Measurements from ENCODE around the gene ARMC6.

ARMC6 gene

DNA sequence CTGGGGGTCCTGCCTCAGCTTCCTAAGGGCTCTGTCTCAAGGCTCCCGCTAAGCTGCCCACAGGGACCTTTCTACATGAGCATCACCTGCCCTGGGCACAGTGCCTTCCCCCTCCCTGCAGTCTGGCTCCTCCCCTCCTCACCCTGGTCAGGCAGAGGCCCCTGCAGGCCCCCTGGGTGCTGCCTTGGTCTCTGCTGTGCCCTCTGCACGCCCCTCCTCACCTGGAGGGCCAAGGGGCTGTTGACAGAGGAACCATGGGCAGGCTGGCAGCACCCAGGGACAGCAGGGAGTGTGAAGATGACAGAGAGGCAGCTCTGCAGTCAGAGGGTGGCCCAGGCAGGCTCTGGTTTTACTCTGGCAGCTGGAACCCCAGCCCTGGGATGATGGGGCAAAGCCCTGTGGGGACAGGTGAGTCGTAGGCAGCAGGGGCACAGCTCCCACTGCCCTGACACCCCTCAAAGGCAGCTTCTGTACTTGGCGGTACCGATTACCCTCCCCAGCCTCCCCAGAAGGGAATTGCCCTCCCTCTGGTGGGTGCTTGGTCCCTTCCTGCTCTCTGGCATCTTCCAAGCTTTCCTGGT lies 43.2 kb upstream of the ARMC6 start:
- Histone ChIP-seq H3K27me3 (ENCODE audit: insufficient read depth, low read depth, severe bottlenecking) (no peaks in the 10 kb centered on the region), H3K9me3 (ENCODE audit: severe bottlenecking) (no peaks in the 10 kb centered on the region), H3K36me3 (peaks cover 40% of the 10 kb centered on the region), H3K4me3 (ENCODE audit: low read depth, low read length) (no peak overlapping the region), H3K27ac (no peak overlapping the region)
- no peak for TF ChIP-seq CTCF (IDR thresholded peaks at IDR 0.05; ENCODE audit: low read depth, low read length)
- no peak for DNase-seq

DNA sequence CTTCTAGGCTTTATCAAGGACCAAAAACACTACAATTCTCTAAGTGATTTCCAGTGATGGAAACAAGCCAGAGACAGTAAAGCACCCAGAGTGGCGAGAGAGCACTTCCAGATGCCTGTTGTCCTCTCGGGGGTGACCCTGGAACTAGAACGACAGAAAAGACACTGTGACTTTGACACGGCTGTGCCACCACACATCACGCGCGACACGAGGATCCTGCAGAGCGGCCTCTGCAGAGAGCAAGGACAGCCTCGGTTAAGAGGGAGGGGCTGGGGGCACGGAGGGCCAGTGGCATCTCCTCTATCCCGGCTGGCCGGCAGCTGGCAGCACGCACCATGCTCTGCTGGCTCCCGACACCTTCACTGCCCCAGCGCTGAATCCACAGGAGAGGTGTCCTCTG lies 42.4 kb upstream of the ARMC6 start:
- no peaks in the 10 kb centered on the region for H3K27me3 ChIP-seq (ENCODE audit: insufficient read depth, low read depth, severe bottlenecking)
- no peak for TF ChIP-seq CTCF (IDR thresholded peaks at IDR 0.05; ENCODE audit: low read depth, low read length)
- DNase-seq, result no peak
- H3K9me3 ChIP-seq (ENCODE audit: severe bottlenecking), result no peaks in the 10 kb centered on the region
- H3K4me3 ChIP-seq (ENCODE audit: low read depth, low read length), result no peak overlapping the region
- no peak overlapping the region for H3K27ac ChIP-seq
- peaks cover 48% of the 10 kb centered on the region for H3K36me3 ChIP-seq

- H3K9me3 ChIP-seq (ENCODE audit: severe bottlenecking), result no peaks in the 10 kb centered on the region
- H3K27me3 ChIP-seq (ENCODE audit: insufficient read depth, low read depth, severe bottlenecking), result no peaks in the 10 kb centered on the region
- no peak overlapping the region for H3K4me3 ChIP-seq (ENCODE audit: low read depth, low read length)
- TF ChIP-seq CTCF (IDR thresholded peaks at IDR 0.05; ENCODE audit: low read depth, low read length), result no peak
- no peak overlapping the region for H3K27ac ChIP-seq
- H3K36me3 ChIP-seq, result peaks cover 49% of the 10 kb centered on the region
- no peak for DNase-seq
Measured at GRCh38 chr19:18991468-18991867, 41.9 kb upstream of the ARMC6 start.

GRCh38 chr19:18992696-18993095 lies 40.7 kb upstream of the ARMC6 start:
- Histone ChIP-seq H3K27me3 (ENCODE audit: insufficient read depth, low read depth, severe bottlenecking) (no peaks in the 10 kb centered on the region), H3K9me3 (ENCODE audit: severe bottlenecking) (no peaks in the 10 kb centered on the region), H3K36me3 (peaks cover 52% of the 10 kb centered on the region), H3K27ac (no peak overlapping the region), H3K4me3 (ENCODE audit: low read depth, low read length) (no peak overlapping the region)
- TF ChIP-seq CTCF (IDR thresholded peaks at IDR 0.05; ENCODE audit: low read depth, low read length), result no peak
- no peak for DNase-seq

GRCh38 chr19:18993115-18993514 lies 40.3 kb upstream of the ARMC6 start:
- H3K27me3 ChIP-seq (ENCODE audit: insufficient read depth, low read depth, severe bottlenecking), result no peaks in the 10 kb centered on the region
- H3K36me3 ChIP-seq, result peaks cover 55% of the 10 kb centered on the region
- DNase-seq, result no peak

More at GRCh38 chr19:18993115-18993514, 40.3 kb upstream of the ARMC6 start:
- no peak for TF ChIP-seq CTCF (IDR thresholded peaks at IDR 0.05; ENCODE audit: low read depth, low read length)
- H3K9me3 ChIP-seq (ENCODE audit: severe bottlenecking), result no peaks in the 10 kb centered on the region
- no peak overlapping the region for H3K27ac ChIP-seq
- H3K4me3 ChIP-seq (ENCODE audit: low read depth, low read length), result no peak overlapping the region
